Measurements from ENCODE around the gene KRTAP4-9. TPM values are rescaled to one million over a fixed set of nuclear protein-coding genes. Genes with fewer than 3 reads are reported as not detected.
"Not testable (repeated sequence)": the region's sequence is repeated elsewhere in the genome, so short reads cannot be mapped to it uniquely, and the experiment has no call there.

The KRTAP4-9 gene
- not detected for total RNA-seq
- long read RNA-seq = 0 reads

- intact Hi-C loops (cut with DNase I); DNase-seq (ENCODE audit: low spot score): not testable (repeated sequence)
These were observed at the start of gene KRTAP4-9 for GRCh38 chr17:41105347-41105746. TSS of gene KRTAP4-9 (plus strand) at chr17:41105389. CDS start at chr17:41105389, 0 bp downstream.

- intact Hi-C loops (cut with DNase I) = no loop called here
- no peak for DNase-seq (ENCODE audit: low spot score)
These were observed 47.6 kb upstream of the KRTAP4-9 start for GRCh38 chr17:41057547-41057946.

- intact Hi-C loops (cut with DNase I) = no loop called here
- DNase-seq (ENCODE audit: low spot score) = no peak
These were observed 46.4 kb upstream of the KRTAP4-9 start for GRCh38 chr17:41058741-41059140.

- DNase-seq (ENCODE audit: low spot score); intact Hi-C loops (cut with DNase I): not testable (repeated sequence)
These were observed 45.7 kb upstream of the KRTAP4-9 start for GRCh38 chr17:41059276-41060051.

GRCh38 chr17:41060052-41060604 lies 45.1 kb upstream of the KRTAP4-9 start, which contains the start of gene KRTAP2-3:
TSS of gene KRTAP2-3 (minus strand) at chr17:41060114. CDS start at chr17:41060050, 64 bp downstream.
- intact Hi-C loops (cut with DNase I) = no loop called here
- DNase-seq (ENCODE audit: low spot score) = no peak

- intact Hi-C loops (cut with DNase I) = no loop called here
These were observed 43.2 kb upstream of the KRTAP4-9 start for GRCh38 chr17:41061964-41062363.

GRCh38 chr17:41063449-41063848 lies 41.7 kb upstream of the KRTAP4-9 start:
- DNase-seq (ENCODE audit: low spot score) = no peak
- intact Hi-C loops (cut with DNase I) = no loop called here

More at GRCh38 chr17:41061964-41062363, 43.2 kb upstream of the KRTAP4-9 start:
- no peak for DNase-seq (ENCODE audit: low spot score)

- intact Hi-C loops (cut with DNase I) = no loop called here
- no peak for DNase-seq (ENCODE audit: low spot score)
These were observed 40.9 kb upstream of the KRTAP4-9 start for GRCh38 chr17:41064301-41064700.

GRCh38 chr17:41065016-41065689 lies 40.0 kb upstream of the KRTAP4-9 start:
- DNase-seq (ENCODE audit: low spot score); intact Hi-C loops (cut with DNase I): not testable (repeated sequence)

- DNase-seq (ENCODE audit: low spot score) = no peak
- intact Hi-C loops (cut with DNase I) = no loop called here
These were observed 39.2 kb upstream of the KRTAP4-9 start, which contains the start of gene KRTAP2-4 for GRCh38 chr17:41065829-41066624. TSS of gene KRTAP2-4 (minus strand) at chr17:41065879. CDS start at chr17:41065845, 34 bp downstream.

- intact Hi-C loops (cut with DNase I) = no loop called here
- DNase-seq (ENCODE audit: low spot score) = no peak
These were observed 37.9 kb upstream of the KRTAP4-9 start for GRCh38 chr17:41067281-41067680.

- intact Hi-C loops (cut with DNase I) = no loop called here
- no peak for DNase-seq (ENCODE audit: low spot score)
These were observed 36.2 kb upstream of the KRTAP4-9 start for GRCh38 chr17:41069031-41069430.

- intact Hi-C loops (cut with DNase I) = no loop called here
These were observed 33.4 kb upstream of the KRTAP4-9 start for GRCh38 chr17:41071606-41072360.

GRCh38 chr17:41073676-41074075 lies 31.5 kb upstream of the KRTAP4-9 start:
- intact Hi-C loops (cut with DNase I) = no loop called here

More at GRCh38 chr17:41071606-41072360, 33.4 kb upstream of the KRTAP4-9 start:
- no peak for DNase-seq (ENCODE audit: low spot score)

GRCh38 chr17:41076788-41077187 lies 28.4 kb upstream of the KRTAP4-9 start:
- no peak for DNase-seq (ENCODE audit: low spot score)
- intact Hi-C loops (cut with DNase I) = no loop called here

More at GRCh38 chr17:41073676-41074075, 31.5 kb upstream of the KRTAP4-9 start:
- no peak for DNase-seq (ENCODE audit: low spot score)

GRCh38 chr17:41082626-41083025 lies 22.6 kb upstream of the KRTAP4-9 start:
- intact Hi-C loops (cut with DNase I) = no loop called here
- no peak for DNase-seq (ENCODE audit: low spot score)

- intact Hi-C loops (cut with DNase I); DNase-seq (ENCODE audit: low spot score): not testable (repeated sequence)
These were observed 21.8 kb upstream of the KRTAP4-9 start for GRCh38 chr17:41083427-41083826.

- intact Hi-C loops (cut with DNase I) = not testable (repeated sequence)
These were observed 20.9 kb upstream of the KRTAP4-9 start, which contains the start of gene KRTAP4-7 for GRCh38 chr17:41084100-41084856. TSS of gene KRTAP4-7 (plus strand) at chr17:41084150. CDS start at chr17:41084207, 57 bp downstream.

More at GRCh38 chr17:41084100-41084856, 20.9 kb upstream of the KRTAP4-9 start, which contains the start of gene KRTAP4-7:
- DNase-seq (ENCODE audit: low spot score) = not testable (repeated sequence)

Data from cardiac septum (tissue), 1 donor.